Gastroesophageal sphincter (tissue), 4 donors: Measurements from ENCODE around the gene DUS4L. TPM values are rescaled to one million over a fixed set of nuclear protein-coding genes. Genes with fewer than 3 reads are reported as not detected.

Experiments used
- ATAC-seq: fragments of 150-250 bp; one replicate; pipeline ENCODE4 v1.9.1; 2016; ENCODE audit warnings: mild to moderate bottlenecking, moderate library complexity
- H3K27ac ChIP-seq, 4 donors: fragments of 200-600 bp; sonication (generic) in 3 of 4; 1 replicate in 3 of 4; 2 replicates in 1 of 4; pipeline ENCODE4 v1.5.1; 2016 to 2019
- H3K27me3 ChIP-seq: fragments of 200-600 bp; sonication (generic); one replicate; pipeline ENCODE4 v1.5.1; 2019
- H3K36me3 ChIP-seq, 2 donors: fragments of 200-600 bp; sonication (generic); one replicate each; pipeline ENCODE4 v1.5.1; 2019; ENCODE audit warnings: control low read depth in 1 of 2
- H3K4me1 ChIP-seq, 3 donors: fragments of 200-600 bp; sonication (generic); 1 replicate in 2 of 3; 2 replicates in 1 of 3; pipeline ENCODE4 v1.5.1; 2016 to 2019; ENCODE audit warnings: control low read depth in 2 of 3
- H3K4me3 ChIP-seq, 2 donors: fragments of 200-600 bp; sonication (generic); one replicate each; pipeline ENCODE4 v1.5.1; 2019; ENCODE audit warnings: mild to moderate bottlenecking in 1 of 2, moderate library complexity in 1 of 2
- H3K9me3 ChIP-seq, 3 donors: fragments of 200-600 bp; sonication (generic); one replicate each; pipeline ENCODE4 v1.5.1; 2017 to 2019; ENCODE audit warnings: control low read depth in 2 of 3
- EP300 ChIP-seq: sonication (generic); formaldehyde crosslinking; IDR thresholded peaks from one replicate; pipeline ENCODE4 v1.6.1; 2017; ENCODE audit warnings: antibody characterized with exemption, mild to moderate bottlenecking
- POLR2A ChIP-seq, 2 donors: fragments of 450-650 bp; IDR thresholded peaks; one replicate each; pipeline ENCODE4 v1.6.1; 2017; ENCODE audit warnings: antibody characterized with exemption in 2 of 2, mild to moderate bottlenecking in 2 of 2, moderate library complexity in 1 of 2
- POLR2AphosphoS5 ChIP-seq: sonication (generic); formaldehyde crosslinking; IDR thresholded peaks from one replicate; pipeline ENCODE4 v1.6.1; 2017; ENCODE audit warnings: antibody characterized with exemption
- WGBS, 2 donors: methylation state at CpG; one replicate each; pipeline ENCODE4 v1.1.5; 2018; ENCODE audit warnings: low coverage in 1 of 2; 5-methylcytosine and 5-hydroxymethylcytosine counted together
- total RNA-seq, 4 donors: library from RNA; depleted of rRNA; stranded (reverse); fragments of >200 nt; gene quantifications; one replicate each; pipeline ENCODE4 v1.1.0, GENCODE V29; 2016
- TF ChIP-seq, protein P1 (sequence below), 4 experiments: fragments of 200-600 bp in 2 of 4; fragments of 450-650 bp in 2 of 4; sonication (generic) in 1 of 4; IDR thresholded peaks; one replicate each; pipeline ENCODE4 v1.5.1; 2017 to 2019; ENCODE audit warnings: antibody characterized with exemption in 4 of 4, mild to moderate bottlenecking in 2 of 4, moderate library complexity in 2 of 4

The DUS4L gene
- total RNA-seq, 4 donors from 2014 or later = 4.0 to 14.8 (median 6.7) TPM

DNA sequence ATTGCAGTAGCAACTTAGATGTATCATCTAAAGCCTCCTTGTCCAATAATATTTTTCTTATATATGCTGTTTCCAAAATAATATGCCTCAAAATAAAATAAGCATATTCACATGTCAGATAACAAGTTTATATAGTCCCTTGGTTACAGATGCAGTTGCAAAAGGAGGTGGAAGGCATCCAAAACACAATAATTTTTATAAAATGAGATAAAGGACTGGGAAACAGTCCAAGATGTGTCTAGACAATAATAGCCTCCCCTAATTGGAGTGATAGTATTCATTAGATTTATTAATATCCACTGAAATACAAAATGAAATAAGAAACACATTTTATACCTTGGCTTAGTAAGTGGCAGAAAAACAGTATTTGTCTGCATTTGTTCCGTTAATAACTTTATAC is 46.6 kb downstream of the DUS4L start:
- Histone ChIP-seq H3K9me3 (no peaks in the 10 kb centered on the region), H3K27me3 (no peaks in the 10 kb centered on the region), H3K4me3 (no peak overlapping the region), H3K36me3 (peaks cover 0 to 32% of the 10 kb centered on the region in 2 donors), H3K4me1 (no peaks in the 10 kb centered on the region), H3K27ac (no peak overlapping the region)
- 65 to 86% methylated on average over 1 of the region's 1 CpG for WGBS, 2 donors
- no peak for ATAC-seq
- TF ChIP-seq POLR2AphosphoS5 (no peak), POLR2A (IDR thresholded peaks at IDR 0.05) (no peak), EP300 (no peak)
- TF ChIP-seq, protein P1, sequence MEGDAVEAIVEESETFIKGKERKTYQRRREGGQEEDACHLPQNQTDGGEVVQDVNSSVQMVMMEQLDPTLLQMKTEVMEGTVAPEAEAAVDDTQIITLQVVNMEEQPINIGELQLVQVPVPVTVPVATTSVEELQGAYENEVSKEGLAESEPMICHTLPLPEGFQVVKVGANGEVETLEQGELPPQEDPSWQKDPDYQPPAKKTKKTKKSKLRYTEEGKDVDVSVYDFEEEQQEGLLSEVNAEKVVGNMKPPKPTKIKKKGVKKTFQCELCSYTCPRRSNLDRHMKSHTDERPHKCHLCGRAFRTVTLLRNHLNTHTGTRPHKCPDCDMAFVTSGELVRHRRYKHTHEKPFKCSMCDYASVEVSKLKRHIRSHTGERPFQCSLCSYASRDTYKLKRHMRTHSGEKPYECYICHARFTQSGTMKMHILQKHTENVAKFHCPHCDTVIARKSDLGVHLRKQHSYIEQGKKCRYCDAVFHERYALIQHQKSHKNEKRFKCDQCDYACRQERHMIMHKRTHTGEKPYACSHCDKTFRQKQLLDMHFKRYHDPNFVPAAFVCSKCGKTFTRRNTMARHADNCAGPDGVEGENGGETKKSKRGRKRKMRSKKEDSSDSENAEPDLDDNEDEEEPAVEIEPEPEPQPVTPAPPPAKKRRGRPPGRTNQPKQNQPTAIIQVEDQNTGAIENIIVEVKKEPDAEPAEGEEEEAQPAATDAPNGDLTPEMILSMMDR (IDR thresholded peaks at IDR 0.05) = no peak

DNA sequence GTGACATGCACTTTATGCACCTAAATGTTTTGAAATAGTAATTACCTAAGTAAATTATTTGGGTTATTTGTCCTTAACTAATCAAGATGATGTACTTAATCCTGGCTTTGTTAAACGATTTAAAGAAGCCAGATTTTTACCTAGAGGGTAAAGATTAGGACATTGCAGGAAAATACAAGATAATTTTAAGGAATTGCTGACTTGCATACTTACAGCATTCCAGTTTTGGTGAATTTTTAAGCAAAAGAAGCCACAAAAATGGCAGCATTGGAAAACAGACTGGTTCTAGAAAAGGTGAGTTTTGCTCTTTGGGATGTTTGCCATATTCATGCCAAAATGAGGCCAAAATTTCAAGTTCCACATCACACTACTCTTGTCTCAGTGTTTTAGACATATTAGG is 49.7 kb downstream of the DUS4L start:
- ATAC-seq = no peak
- Histone ChIP-seq H3K27me3 (no peaks in the 10 kb centered on the region), H3K27ac (no peak overlapping the region), H3K4me3 (no peak overlapping the region), H3K9me3 (no peaks in the 10 kb centered on the region), H3K4me1 (no peaks in the 10 kb centered on the region), H3K36me3 (peaks cover 0 to 52% of the 10 kb centered on the region in 2 donors)
- WGBS, 2 donors = 67 to 100% methylated on average over 1 of the region's 1 CpG
- TF ChIP-seq, protein P1 (IDR thresholded peaks at IDR 0.05) = no peak
- TF ChIP-seq EP300 (no peak), POLR2A (IDR thresholded peaks at IDR 0.05) (no peak), POLR2AphosphoS5 (no peak)

DNA sequence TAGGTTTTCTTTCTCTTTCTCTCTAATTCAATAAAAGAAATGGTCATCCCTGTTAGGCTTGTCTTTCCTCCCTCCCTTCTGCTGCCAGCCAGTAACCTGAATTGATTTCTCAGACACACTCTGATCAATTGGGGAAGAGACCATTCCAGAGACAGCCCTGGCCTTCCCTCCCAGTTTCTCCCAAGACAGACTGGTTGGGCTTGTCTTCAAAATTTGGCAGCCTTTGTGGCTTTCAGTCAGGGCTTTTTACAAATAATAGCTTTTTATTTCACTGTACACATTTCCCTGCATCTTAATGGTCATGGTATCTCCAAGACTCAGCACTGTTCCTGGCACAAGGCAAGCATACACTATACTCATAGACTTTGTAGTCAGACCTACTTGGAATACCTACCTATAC is 50.2 kb downstream of the DUS4L start:
- ATAC-seq = no peak
- H3K36me3 ChIP-seq = peaks cover 0 to 50% of the 10 kb centered on the region in 2 donors
- H3K27ac ChIP-seq = no peak overlapping the region

DNA sequence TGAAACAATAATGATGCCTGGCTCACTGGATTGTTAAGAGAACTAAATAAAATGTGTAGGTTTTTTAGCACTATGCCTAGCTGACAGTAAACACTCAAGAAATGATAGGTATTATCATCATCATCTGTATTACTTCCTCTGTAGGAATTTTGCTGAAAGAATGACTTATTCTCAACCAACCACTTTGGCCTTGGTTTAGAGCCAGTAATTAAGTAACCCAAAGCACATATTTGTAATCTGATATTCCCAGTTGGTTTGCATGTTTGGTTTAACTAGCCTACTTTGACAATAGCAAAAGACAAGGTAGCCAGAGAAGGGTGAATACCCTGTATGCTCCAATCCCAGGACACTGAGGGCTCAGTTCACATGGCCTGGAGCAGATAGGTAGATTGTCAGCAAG is 50.7 kb downstream of the DUS4L start:
- no peak for TF ChIP-seq POLR2A (IDR thresholded peaks at IDR 0.05)
- no peak for TF ChIP-seq EP300
- TF ChIP-seq, protein P1 (IDR thresholded peaks at IDR 0.05) = no peak
- no peak for TF ChIP-seq POLR2AphosphoS5
- peak; percentile 22 for ATAC-seq
- no peak overlapping the region for H3K4me3 ChIP-seq
- H3K27ac ChIP-seq = no peak overlapping the region
- H3K4me1 ChIP-seq = no peaks in the 10 kb centered on the region
- no peaks in the 10 kb centered on the region for H3K9me3 ChIP-seq
- no peaks in the 10 kb centered on the region for H3K27me3 ChIP-seq
- peaks cover 0 to 47% of the 10 kb centered on the region in 2 donors for H3K36me3 ChIP-seq

More for the DNA sequence above, 50.2 kb downstream of the DUS4L start:
- H3K27me3 ChIP-seq = no peaks in the 10 kb centered on the region
- TF ChIP-seq EP300 (no peak), POLR2A (IDR thresholded peaks at IDR 0.05) (no peak), POLR2AphosphoS5 (no peak)
- TF ChIP-seq, protein P1 (IDR thresholded peaks at IDR 0.05) = no peak
- no peaks in the 10 kb centered on the region for H3K9me3 ChIP-seq
- no peaks in the 10 kb centered on the region for H3K4me1 ChIP-seq
- no peak overlapping the region for H3K4me3 ChIP-seq

DNA sequence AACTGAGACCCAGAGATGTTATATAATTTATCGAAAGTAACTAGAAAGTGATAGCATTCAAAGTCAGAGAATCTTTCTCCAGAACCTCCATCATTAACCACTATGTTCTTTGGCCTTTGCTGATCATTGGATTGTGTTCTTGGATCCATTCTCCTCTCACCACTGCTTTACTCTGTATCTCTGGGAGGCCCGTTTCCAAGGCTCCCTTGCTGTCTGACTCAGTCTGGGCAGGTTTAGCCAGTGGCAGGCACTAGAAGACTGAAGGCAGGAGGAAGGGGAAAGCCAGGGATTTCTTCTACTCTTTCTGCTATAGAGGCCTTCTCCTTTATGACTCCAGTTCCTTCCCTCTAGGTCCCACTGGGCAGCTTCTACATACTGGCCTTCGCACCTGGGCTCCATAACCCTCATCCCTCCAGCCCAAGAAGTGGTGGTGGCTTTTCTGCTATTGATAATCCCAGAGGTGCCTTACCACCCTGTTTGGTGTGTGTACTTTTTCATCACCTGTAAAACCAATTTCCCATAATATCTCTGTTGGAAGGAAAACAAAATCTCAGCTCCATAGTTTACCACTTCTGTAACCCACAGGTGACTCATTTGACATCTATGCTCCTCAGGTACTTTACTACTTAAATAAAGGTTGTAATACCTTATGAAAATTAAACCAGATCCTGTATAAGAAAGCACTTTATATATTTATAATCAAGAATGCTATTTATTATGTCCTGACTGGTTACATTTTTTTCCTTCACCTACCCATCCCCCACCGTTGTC is 52.3 kb downstream of the DUS4L start:
- TF ChIP-seq POLR2AphosphoS5 (no peak), POLR2A (IDR thresholded peaks at IDR 0.05) (no peak), EP300 (no peak)
- TF ChIP-seq, protein P1 (IDR thresholded peaks at IDR 0.05) = no peak
- peaks cover 0 to 63% of the 10 kb centered on the region in 2 donors for H3K36me3 ChIP-seq
- no peak overlapping the region for H3K27ac ChIP-seq
- H3K27me3 ChIP-seq = no peaks in the 10 kb centered on the region
- no peak for ATAC-seq
- 79 to 80% methylated on average over 4 of the region's 4 CpGs for WGBS, 2 donors
- no peak overlapping the region for H3K4me3 ChIP-seq
- H3K9me3 ChIP-seq = no peaks in the 10 kb centered on the region
- no peaks in the 10 kb centered on the region for H3K4me1 ChIP-seq
